Measurements from ENCODE around the gene RALBP1. TPM values are rescaled to one million over a fixed set of nuclear protein-coding genes. Genes with fewer than 3 reads are reported as not detected.

The RALBP1 gene
- total RNA-seq, 1 donor from 2014 or later, result 67.2 TPM

- Histone ChIP-seq H3K36me3 (no peaks in the 10 kb centered on the region), H3K9me3 (no peaks in the 10 kb centered on the region), H3K27me3 (no peaks in the 10 kb centered on the region), H3K4me1 (peaks cover 0 to 9% of the 10 kb centered on the region in 2 donors), H3K4me3 (no peak overlapping the region), H3K27ac (peak overlapping the region in 1 of 2 donors; percentile 23)
- TF ChIP-seq CTCF (IDR thresholded peaks at IDR 0.05), result no peak
- no peak for DNase-seq (ENCODE audit: low spot score in 2 of 2)
- intact Hi-C loops (cut with DNase I), result no loop called here
Observed at GRCh38 chr18:9437021-9437437, 38.3 kb upstream of the RALBP1 start.

- Histone ChIP-seq H3K27ac (no peak overlapping the region), H3K9me3 (no peaks in the 10 kb centered on the region), H3K27me3 (no peaks in the 10 kb centered on the region), H3K4me1 (peaks cover 0 to 9% of the 10 kb centered on the region in 2 donors), H3K4me3 (no peak overlapping the region), H3K36me3 (no peaks in the 10 kb centered on the region)
- no peak for TF ChIP-seq CTCF (IDR thresholded peaks at IDR 0.05)
- intact Hi-C loops (cut with DNase I), result no loop called here
- no peak for DNase-seq (ENCODE audit: low spot score in 2 of 2)
Observed at GRCh38 chr18:9437672-9438071, 37.6 kb upstream of the RALBP1 start.

GRCh38 chr18:9441061-9441460 is 34.3 kb upstream of the RALBP1 start:
- no peaks in the 10 kb centered on the region for H3K27me3 ChIP-seq
- no peaks in the 10 kb centered on the region for H3K9me3 ChIP-seq
- H3K4me1 ChIP-seq, result peaks cover 0 to 9% of the 10 kb centered on the region in 2 donors
- intact Hi-C loops (cut with DNase I), result no loop called here
- TF ChIP-seq CTCF (IDR thresholded peaks at IDR 0.05), result no peak
- H3K4me3 ChIP-seq, result no peak overlapping the region
- H3K36me3 ChIP-seq, result no peaks in the 10 kb centered on the region
- DNase-seq (ENCODE audit: low spot score in 2 of 2), result no peak
- no peak overlapping the region for H3K27ac ChIP-seq

GRCh38 chr18:9444549-9444948 is 30.8 kb upstream of the RALBP1 start:
- no peak for TF ChIP-seq CTCF (IDR thresholded peaks at IDR 0.05)
- no peaks in the 10 kb centered on the region for H3K9me3 ChIP-seq
- no peak overlapping the region for H3K4me3 ChIP-seq
- H3K36me3 ChIP-seq, result no peaks in the 10 kb centered on the region
- no peak for DNase-seq (ENCODE audit: low spot score in 2 of 2)
- H3K27ac ChIP-seq, result no peak overlapping the region
- H3K4me1 ChIP-seq, result no peaks in the 10 kb centered on the region
- intact Hi-C loops (cut with DNase I), result no loop called here
- H3K27me3 ChIP-seq, result no peaks in the 10 kb centered on the region

GRCh38 chr18:9446839-9447238 is 28.5 kb upstream of the RALBP1 start:
- no peak for DNase-seq (ENCODE audit: low spot score in 2 of 2)
- Histone ChIP-seq H3K27ac (no peak overlapping the region), H3K4me1 (no peaks in the 10 kb centered on the region), H3K27me3 (no peaks in the 10 kb centered on the region), H3K9me3 (no peaks in the 10 kb centered on the region), H3K36me3 (no peaks in the 10 kb centered on the region), H3K4me3 (no peak overlapping the region)
- TF ChIP-seq CTCF (IDR thresholded peaks at IDR 0.05), result no peak
- intact Hi-C loops (cut with DNase I), result no loop called here

GRCh38 chr18:9447334-9447733 is 28.0 kb upstream of the RALBP1 start:
- TF ChIP-seq CTCF (IDR thresholded peaks at IDR 0.05), result no peak
- DNase-seq (ENCODE audit: low spot score in 2 of 2), result no peak

More at GRCh38 chr18:9447334-9447733, 28.0 kb upstream of the RALBP1 start:
- intact Hi-C loops (cut with DNase I), result no loop called here
- no peaks in the 10 kb centered on the region for H3K36me3 ChIP-seq
- H3K4me1 ChIP-seq, result no peaks in the 10 kb centered on the region
- no peak overlapping the region for H3K4me3 ChIP-seq
- no peak overlapping the region for H3K27ac ChIP-seq
- H3K27me3 ChIP-seq, result no peaks in the 10 kb centered on the region
- H3K9me3 ChIP-seq, result no peaks in the 10 kb centered on the region

All from ascending aorta (tissue), 2 donors.